ENCODE data around the gene INO80. TPM values are rescaled to one million over a fixed set of nuclear protein-coding genes. Genes with fewer than 3 reads are reported as not detected.

Gene INO80
- polyA plus RNA-seq, 1 experiment, result 5.3 TPM

DNA sequence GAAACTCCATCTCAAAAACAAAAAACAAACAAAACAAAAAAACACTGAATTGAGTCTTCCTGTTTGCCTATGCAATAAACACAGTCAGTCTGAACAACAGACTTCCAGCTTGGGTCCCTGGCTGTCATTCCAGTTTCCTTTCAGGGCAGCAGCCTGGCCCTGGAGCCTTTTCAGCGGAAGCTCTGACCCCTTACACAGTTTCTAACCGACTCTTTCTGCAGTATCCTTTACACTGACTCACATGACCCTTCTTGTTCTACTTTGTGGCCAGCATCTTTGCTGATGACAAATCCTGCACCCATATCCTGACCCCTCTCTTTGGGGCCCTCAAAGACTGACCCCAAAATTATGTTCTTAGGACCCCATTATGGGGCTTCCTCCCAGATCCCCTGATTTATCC, 38.3 kb upstream of the INO80 start:
- CTCF ChIA-PET, result interaction anchor here (0.6 kb wide), 1 partner anchor 40 kb away, joined by 6 read pairs; no protein-coding TSS in a partner anchor
- TF ChIP-seq CTCF (IDR thresholded peaks at IDR 0.05; ENCODE audit: low read depth, low read length), result no peak

GRCh38 chr15:41153733-41154132, 37.7 kb upstream of the INO80 start:
- TF ChIP-seq CTCF (IDR thresholded peaks at IDR 0.05; ENCODE audit: low read depth, low read length), result no peak
- POLR2A ChIA-PET, result no interaction called here
- Histone ChIP-seq H3K4me3 (ENCODE audit: low read depth, low read length) (no peak overlapping the region), H3K27ac (ENCODE audit: low read depth, low read length) (no peak overlapping the region), H3K27me3 (ENCODE audit: control insufficient read depth, insufficient read depth, low read length) (no peaks in the 10 kb centered on the region), H3K9me3 (ENCODE audit: control insufficient read depth, insufficient read depth, low read length) (peaks cover 8% of the 10 kb centered on the region; the same call in 1 of the 2 replicates)
- CTCF ChIA-PET, result no interaction called here
- DNase-seq (ENCODE audit: low read depth, low spot score), result no peak

More for the DNA sequence above, 38.3 kb upstream of the INO80 start:
- no peak overlapping the region for H3K4me3 ChIP-seq (ENCODE audit: low read depth, low read length)
- H3K9me3 ChIP-seq (ENCODE audit: control insufficient read depth, insufficient read depth, low read length), result peaks cover 8% of the 10 kb centered on the region; the same call in 1 of the 2 replicates
- DNase-seq (ENCODE audit: low read depth, low spot score), result no peak
- H3K27me3 ChIP-seq (ENCODE audit: control insufficient read depth, insufficient read depth, low read length), result no peaks in the 10 kb centered on the region
- H3K27ac ChIP-seq (ENCODE audit: low read depth, low read length), result no peak overlapping the region
- POLR2A ChIA-PET, result no interaction called here

GRCh38 chr15:41151451-41152005, 35.4 kb upstream of the INO80 start:
- no peak for DNase-seq (ENCODE audit: low read depth, low spot score)
- no peak overlapping the region for H3K27ac ChIP-seq (ENCODE audit: low read depth, low read length)
- ChIA-PET CTCF (no interaction called here), POLR2A (no interaction called here)
- peaks cover 8% of the 10 kb centered on the region; the same call in 1 of the 2 replicates for H3K9me3 ChIP-seq (ENCODE audit: control insufficient read depth, insufficient read depth, low read length)
- no peaks in the 10 kb centered on the region for H3K27me3 ChIP-seq (ENCODE audit: control insufficient read depth, insufficient read depth, low read length)
- no peak for TF ChIP-seq CTCF (IDR thresholded peaks at IDR 0.05; ENCODE audit: low read depth, low read length)
- no peak overlapping the region for H3K4me3 ChIP-seq (ENCODE audit: low read depth, low read length)

GRCh38 chr15:41150279-41150678, 34.2 kb upstream of the INO80 start:
- peaks cover 8% of the 10 kb centered on the region; the same call in 1 of the 2 replicates for H3K9me3 ChIP-seq (ENCODE audit: control insufficient read depth, insufficient read depth, low read length)
- H3K27ac ChIP-seq (ENCODE audit: low read depth, low read length), result peak overlapping the region; percentile 39
- no peak for TF ChIP-seq CTCF (IDR thresholded peaks at IDR 0.05; ENCODE audit: low read depth, low read length)
- ChIA-PET POLR2A (interaction anchor here (0.6 kb wide), 1 partner anchor 94 kb away, joined by 5 read pairs; no protein-coding TSS in a partner anchor), CTCF (no interaction called here)
- H3K4me3 ChIP-seq (ENCODE audit: low read depth, low read length), result no peak overlapping the region
- no peak for DNase-seq (ENCODE audit: low read depth, low spot score)
- H3K27me3 ChIP-seq (ENCODE audit: control insufficient read depth, insufficient read depth, low read length), result no peaks in the 10 kb centered on the region

GRCh38 chr15:41148065-41148464, 32.0 kb upstream of the INO80 start:
- CTCF ChIA-PET, result interaction anchor here (1.7 kb wide), 1 partner anchor 36 kb away, joined by 3 read pairs; no protein-coding TSS in a partner anchor

More at GRCh38 chr15:41148065-41148464, 32.0 kb upstream of the INO80 start:
- no peak for DNase-seq (ENCODE audit: low read depth, low spot score)
- Histone ChIP-seq H3K27ac (ENCODE audit: low read depth, low read length) (no peak overlapping the region), H3K4me3 (ENCODE audit: low read depth, low read length) (no peak overlapping the region), H3K27me3 (ENCODE audit: control insufficient read depth, insufficient read depth, low read length) (no peaks in the 10 kb centered on the region), H3K9me3 (ENCODE audit: control insufficient read depth, insufficient read depth, low read length) (peaks cover 8% of the 10 kb centered on the region; the same call in 1 of the 2 replicates)
- TF ChIP-seq CTCF (IDR thresholded peaks at IDR 0.05; ENCODE audit: low read depth, low read length), result no peak
- POLR2A ChIA-PET, result no interaction called here

All from AG04450 (cell line).